ENCODE measurements around the gene NDUFS2.

DNA sequence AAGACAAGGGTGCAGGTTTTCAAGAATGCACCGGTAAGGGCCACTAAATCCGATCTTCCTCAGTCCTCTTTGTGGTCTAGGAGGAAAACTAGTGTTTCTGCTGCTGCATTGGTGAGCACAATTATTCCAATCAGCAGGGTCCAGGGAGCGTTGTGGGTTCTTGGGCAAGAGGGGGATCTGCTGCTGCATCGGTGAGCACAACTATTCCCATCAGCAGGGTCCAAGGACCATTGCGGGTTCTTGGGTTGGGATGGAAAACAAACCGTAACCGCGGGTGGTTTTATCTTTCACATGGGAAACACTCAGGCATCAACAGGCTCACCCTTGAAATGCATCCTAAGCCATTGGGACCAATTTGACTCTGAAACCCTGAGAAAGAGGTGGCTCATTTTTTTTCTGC lies 49.4 kb downstream of the NDUFS2 start:
- TF ChIP-seq, protein P1, sequence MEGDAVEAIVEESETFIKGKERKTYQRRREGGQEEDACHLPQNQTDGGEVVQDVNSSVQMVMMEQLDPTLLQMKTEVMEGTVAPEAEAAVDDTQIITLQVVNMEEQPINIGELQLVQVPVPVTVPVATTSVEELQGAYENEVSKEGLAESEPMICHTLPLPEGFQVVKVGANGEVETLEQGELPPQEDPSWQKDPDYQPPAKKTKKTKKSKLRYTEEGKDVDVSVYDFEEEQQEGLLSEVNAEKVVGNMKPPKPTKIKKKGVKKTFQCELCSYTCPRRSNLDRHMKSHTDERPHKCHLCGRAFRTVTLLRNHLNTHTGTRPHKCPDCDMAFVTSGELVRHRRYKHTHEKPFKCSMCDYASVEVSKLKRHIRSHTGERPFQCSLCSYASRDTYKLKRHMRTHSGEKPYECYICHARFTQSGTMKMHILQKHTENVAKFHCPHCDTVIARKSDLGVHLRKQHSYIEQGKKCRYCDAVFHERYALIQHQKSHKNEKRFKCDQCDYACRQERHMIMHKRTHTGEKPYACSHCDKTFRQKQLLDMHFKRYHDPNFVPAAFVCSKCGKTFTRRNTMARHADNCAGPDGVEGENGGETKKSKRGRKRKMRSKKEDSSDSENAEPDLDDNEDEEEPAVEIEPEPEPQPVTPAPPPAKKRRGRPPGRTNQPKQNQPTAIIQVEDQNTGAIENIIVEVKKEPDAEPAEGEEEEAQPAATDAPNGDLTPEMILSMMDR (IDR thresholded peaks at IDR 0.05), result no peak
- TF ChIP-seq EP300 (IDR thresholded peaks at IDR 0.05), result no peak
- TF ChIP-seq POLR2A (IDR thresholded peaks at IDR 0.05), result no peak
- no peak for TF ChIP-seq POLR2AphosphoS5 (IDR thresholded peaks at IDR 0.05)
